Endothelial cell of umbilical vein (primary cell): ENCODE data around the gene RAD23B. TPM values are rescaled to one million over a fixed set of nuclear protein-coding genes. Genes with fewer than 3 reads are reported as not detected.

ENCODE experiments used
- BruUV-seq: library from RNA; stranded (reverse); fragments of 400-500 nt; replicated peaks from 2 replicates; lab custom pipeline; 2021; lab: Mats Ljungman, UMichigan
- CTCF ChIA-PET: fragments of 300-600, 350-600 bp; sonication (Branson Sonifier 250); formaldehyde crosslinking; loops from one replicate; lab custom pipeline; 2021; ENCODE audit warnings: antibody characterized with exemption, inconsistent platforms; lab: Charles Lee
- POLR2A ChIA-PET: fragments of 300-600, 350-600 bp; sonication (Branson Sonifier 250); formaldehyde crosslinking; loops from one replicate; lab custom pipeline; 2021; ENCODE audit warnings: antibody characterized with exemption, inconsistent platforms; lab: Charles Lee
- DNase-seq: peaks from one replicate; pipeline ENCODE4 v3.0.0-alpha.2; 2011; ENCODE audit warnings: low read depth, low spot score
- FAIRE-seq: peaks from 2 replicates; lab custom pipeline; 2011; peaks lifted over from hg19 to GRCh38; lab: Jason Lieb, UNC
- H2AFZ ChIP-seq: 2 replicates; pipeline ENCODE4 v1.6.0; 2012; ENCODE audit warnings: low read depth, low read length, control low read depth, inconsistent platforms
- H3K27ac ChIP-seq: 2 replicates; pipeline ENCODE4 v1.5.1; 2011; ENCODE audit warnings: low read depth, mild to moderate bottlenecking, control low read depth, low read length, moderate library complexity; ENCODE audit not compliant: insufficient read depth
- H3K27me3 ChIP-seq, 2 experiments: 2 replicates each; pipeline versions ENCODE4 v1.6.0 to v1.6.1; 2011; ENCODE audit warnings: low read length in 2 of 2, mixed read lengths in 1 of 2; ENCODE audit not compliant: control insufficient read depth in 2 of 2, insufficient read depth in 2 of 2
- H3K36me3 ChIP-seq, 2 experiments: 2 replicates in 1 of 2; 3 replicates in 1 of 2; pipeline ENCODE4 v1.5.1; 2011; ENCODE audit warnings: low read length in 2 of 2, mild to moderate bottlenecking in 1 of 2, moderate library complexity in 1 of 2; ENCODE audit not compliant: control insufficient read depth in 2 of 2, insufficient read depth in 2 of 2; ENCODE audit errors: extremely low read depth in 1 of 2
- H3K4me1 ChIP-seq: 3 replicates; pipeline ENCODE4 v1.5.1; 2011; ENCODE audit warnings: mild to moderate bottlenecking, low read length; ENCODE audit not compliant: control insufficient read depth, insufficient read depth; ENCODE audit errors: extremely low read depth
- H3K4me2 ChIP-seq: 2 replicates; pipeline ENCODE4 v1.6.1; 2011; ENCODE audit warnings: low read length, control low read depth, mixed read lengths; ENCODE audit not compliant: insufficient read depth
- H3K4me3 ChIP-seq, 3 experiments: fragments of 200-600 bp in 1 of 3; sonication (generic), shearing (Covaris generic) in 1 of 3; replicated peaks in 1 of 3; 2 replicates each; pipeline ENCODE4 v1.5.1; 2011 to 2016; ENCODE audit warnings: control low read depth in 3 of 3, low read length in 3 of 3, mild to moderate bottlenecking in 2 of 3, inconsistent platforms in 1 of 3, low read depth in 1 of 3, moderate library complexity in 1 of 3; ENCODE audit not compliant: insufficient read depth in 1 of 3
- H3K79me2 ChIP-seq: 2 replicates; pipeline ENCODE4 v1.6.0; 2012; ENCODE audit warnings: low read length, inconsistent platforms; ENCODE audit not compliant: control insufficient read depth, insufficient read depth
- H3K9ac ChIP-seq: replicated peaks from 2 replicates; pipeline ENCODE3; 2011; ENCODE audit warnings: low read length, control low read depth; ENCODE audit not compliant: insufficient read depth; ENCODE audit errors: extremely low read depth
- H3K9me1 ChIP-seq: replicated peaks from 3 replicates; pipeline ENCODE4 v1.6.0; 2011; ENCODE audit warnings: mild to moderate bottlenecking, low read length; ENCODE audit not compliant: control insufficient read depth, insufficient read depth; ENCODE audit errors: extremely low read depth
- H3K9me3 ChIP-seq: replicated peaks from 2 replicates; pipeline ENCODE4 v1.5.1; 2012; ENCODE audit warnings: low read length, inconsistent platforms; ENCODE audit not compliant: control insufficient read depth, insufficient read depth
- H4K20me1 ChIP-seq: replicated peaks from 2 replicates; pipeline ENCODE3; 2011; ENCODE audit warnings: mild to moderate bottlenecking, low read length; ENCODE audit not compliant: control insufficient read depth, insufficient read depth; ENCODE audit errors: extremely low read depth
- EZH2 ChIP-seq: IDR thresholded peaks from 2 replicates; pipeline ENCODE4 v1.6.1; 2012; ENCODE audit warnings: borderline replicate concordance, low read depth, mild to moderate bottlenecking, moderate library complexity, low read length, inconsistent platforms; ENCODE audit not compliant: severe bottlenecking
- FOS ChIP-seq: IDR thresholded peaks from 2 replicates; pipeline ENCODE4 v1.6.1; 2011; ENCODE audit warnings: mild to moderate bottlenecking, low read length, moderate library complexity, borderline replicate concordance; ENCODE audit not compliant: insufficient read depth
- GATA2 ChIP-seq: IDR thresholded peaks from 2 replicates; pipeline ENCODE4 v1.7.0; 2011; ENCODE audit warnings: low read depth, mild to moderate bottlenecking, moderate library complexity, mixed read lengths, low read length; ENCODE audit not compliant: insufficient read length, insufficient read depth
- JUN ChIP-seq: IDR thresholded peaks from 2 replicates; pipeline ENCODE4 v1.6.1; 2011; ENCODE audit warnings: borderline replicate concordance, low read depth; ENCODE audit not compliant: insufficient read length, insufficient read depth
- MYC ChIP-seq: IDR thresholded peaks from one replicate; pipeline ENCODE4 v1.6.1; 2011; ENCODE audit warnings: mild to moderate bottlenecking, low read depth, low read length
- POLR2AphosphoS5 ChIP-seq: IDR thresholded peaks from 2 replicates; pipeline ENCODE4 v1.6.1; 2012; ENCODE audit warnings: low read depth, mild to moderate bottlenecking, control low read depth, low read length, moderate library complexity; ENCODE audit not compliant: insufficient read depth
- dilution Hi-C: fragments of 300-500 bp; cut with MboI; formaldehyde crosslinking; loops from one replicate; pipeline ENCODE4 v1.15.0; 2019; ENCODE audit warnings: low sequenced_read_pairs; ENCODE audit not compliant: extremely low pct_ligation_motif_present
- intact Hi-C: fragments of 100-400 bp; cut with micrococcal nuclease; formaldehyde crosslinking; loops from one replicate; pipeline ENCODE4 v1.10.0; 2022
- polyA plus RNA-seq, 4 experiments: library from polyadenylated mRNA; depleted of rRNA in 3 of 4; stranded (reverse) in 3 of 4; unstranded in 1 of 4; fragments of >200 nt; gene quantifications; 2 replicates each; pipeline versions ENCODE4 v1.2.1 to v1.2.3, GENCODE V29; 2011 to 2012; ENCODE audit warnings: missing spikeins in 1 of 4
- total RNA-seq: library from RNA; stranded (reverse); gene quantifications from 2 replicates; pipeline ENCODE4 v1.2.3, GENCODE V29; 2021
- TF ChIP-seq, protein P1 (sequence below), 2 donors: IDR thresholded peaks; 1 replicate in 1 of 2; 2 replicates in 1 of 2; pipeline ENCODE4 v1.5.1; 2011; ENCODE audit warnings: low read length in 2 of 2, mild to moderate bottlenecking in 2 of 2, moderate library complexity in 2 of 2, control low read depth in 1 of 2, inconsistent platforms in 1 of 2, low read depth in 1 of 2; ENCODE audit not compliant: insufficient read depth in 1 of 2; ENCODE audit errors: extremely low read depth in 1 of 2

The RAD23B gene
- total and polyA plus RNA-seq, 2 donors (not counting 3 experiments of a cell fraction or from before 2014, with no cell fraction given): 63.8 to 100 TPM

DNA sequence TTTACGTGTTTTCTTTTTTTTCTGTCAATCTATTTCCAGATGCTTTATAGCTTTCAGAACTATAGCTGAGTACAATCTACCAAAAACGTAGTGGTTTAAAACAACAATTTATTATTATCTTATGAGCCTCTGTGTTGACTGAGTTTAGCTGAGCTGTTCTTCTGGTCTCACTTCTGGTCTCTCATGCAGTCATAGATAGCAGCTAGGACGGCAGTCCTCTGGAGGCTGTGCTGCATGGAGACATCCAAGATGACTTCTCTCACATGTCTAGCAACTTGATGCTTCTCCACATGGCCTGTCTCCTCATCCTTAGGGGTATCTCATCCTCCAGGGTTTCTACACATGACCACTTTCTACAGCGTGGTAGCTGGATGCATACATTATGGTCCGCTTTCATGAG lies 22.0 kb upstream of the RAD23B start:
- TF ChIP-seq POLR2AphosphoS5 (no peak), JUN (no peak), GATA2 (no peak), EZH2 (no peak), MYC (no peak), FOS (no peak)
- TF ChIP-seq, protein P1, sequence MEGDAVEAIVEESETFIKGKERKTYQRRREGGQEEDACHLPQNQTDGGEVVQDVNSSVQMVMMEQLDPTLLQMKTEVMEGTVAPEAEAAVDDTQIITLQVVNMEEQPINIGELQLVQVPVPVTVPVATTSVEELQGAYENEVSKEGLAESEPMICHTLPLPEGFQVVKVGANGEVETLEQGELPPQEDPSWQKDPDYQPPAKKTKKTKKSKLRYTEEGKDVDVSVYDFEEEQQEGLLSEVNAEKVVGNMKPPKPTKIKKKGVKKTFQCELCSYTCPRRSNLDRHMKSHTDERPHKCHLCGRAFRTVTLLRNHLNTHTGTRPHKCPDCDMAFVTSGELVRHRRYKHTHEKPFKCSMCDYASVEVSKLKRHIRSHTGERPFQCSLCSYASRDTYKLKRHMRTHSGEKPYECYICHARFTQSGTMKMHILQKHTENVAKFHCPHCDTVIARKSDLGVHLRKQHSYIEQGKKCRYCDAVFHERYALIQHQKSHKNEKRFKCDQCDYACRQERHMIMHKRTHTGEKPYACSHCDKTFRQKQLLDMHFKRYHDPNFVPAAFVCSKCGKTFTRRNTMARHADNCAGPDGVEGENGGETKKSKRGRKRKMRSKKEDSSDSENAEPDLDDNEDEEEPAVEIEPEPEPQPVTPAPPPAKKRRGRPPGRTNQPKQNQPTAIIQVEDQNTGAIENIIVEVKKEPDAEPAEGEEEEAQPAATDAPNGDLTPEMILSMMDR (IDR thresholded peaks at IDR 0.05; ENCODE audit: extremely low read depth in 1 of 2, insufficient read depth in 1 of 2, low read depth in 1 of 2, low read length in 2 of 2): no peak
- Histone ChIP-seq H3K9me1 (no peaks in the 10 kb centered on the region), H2AFZ (no peak overlapping the region), H3K36me3 (no peaks in the 10 kb centered on the region), H3K79me2 (no peaks in the 10 kb centered on the region), H4K20me1 (no peaks in the 10 kb centered on the region), H3K27ac (no peak overlapping the region), H3K4me1 (no peaks in the 10 kb centered on the region), H3K4me3 (no peak overlapping the region), H3K9me3 (no peaks in the 10 kb centered on the region), H3K4me2 (no peak overlapping the region), H3K9ac (no peak overlapping the region), H3K27me3 (peaks cover 0 to 9% of the 10 kb centered on the region in 2 experiments)
- intact Hi-C loops: no loop called here
- dilution Hi-C loops: no loop called here
- no TSS peak for BruUV-seq
- ChIA-PET POLR2A (no interaction called here), CTCF (interaction anchor here (0.7 to 1.9 kb wide), 5 partner anchors 9 to 353 kb away, joined by 3 to 7 read pairs (median 5); no protein-coding TSS in a partner anchor)
- FAIRE-seq (no peak), DNase-seq (no peak)
